ENCODE measurements around the gene GRIK2. TPM values are rescaled to one million over a fixed set of nuclear protein-coding genes. Genes with fewer than 3 reads are reported as not detected.
A peak's percentile ranks its signal among the peaks of the same experiment; 100 is the strongest.

The GRIK2 gene
- polyA plus RNA-seq, 1 of the 3 experiments (the other 2 are of a cell fraction), result 0.30 TPM

DNA sequence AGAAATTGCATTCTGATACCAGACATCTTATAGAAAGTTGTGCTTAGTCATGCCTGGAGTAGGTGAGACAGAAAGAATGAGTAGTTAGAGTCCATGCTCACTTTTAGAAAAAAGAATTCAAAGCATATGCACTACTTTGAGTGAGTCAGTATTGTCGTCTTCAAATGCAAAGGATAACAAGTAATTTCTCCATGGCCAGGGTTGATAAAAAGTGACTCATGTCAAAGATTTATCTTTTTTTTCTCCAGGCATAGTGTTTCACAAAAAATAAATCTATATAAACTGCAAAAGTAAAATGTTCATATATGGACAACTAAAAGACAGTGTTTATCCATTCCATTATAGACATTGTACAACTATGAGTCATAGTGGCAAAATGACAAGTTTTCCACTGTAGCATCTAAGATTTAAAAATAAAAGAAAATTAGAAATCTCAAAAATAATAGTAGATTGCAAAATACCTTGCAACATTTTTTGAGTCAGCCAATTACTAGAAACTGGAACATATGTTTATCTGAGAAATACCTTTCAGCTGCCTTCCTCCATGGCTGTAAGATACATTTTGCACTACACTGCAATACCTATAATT is 329.6 kb downstream of the GRIK2 start:
- no peaks in the 10 kb centered on the region for H3K9me2 ChIP-seq
- no peaks in the 10 kb centered on the region for H3K27me3 ChIP-seq (ENCODE audit: insufficient read depth)
- H3K4me2 ChIP-seq, result peak overlapping the region; percentile 43
- H3K4me3 ChIP-seq (ENCODE audit: low read depth in 2 of 2, low read length in 1 of 2), result no peak overlapping the region
- no peak for DNase-seq
- CTCF ChIA-PET, result no interaction called here
- H3F3A ChIP-seq (replicated peaks; ENCODE audit: insufficient read depth), result peaks cover 19% of the 10 kb centered on the region
- H3K36me3 ChIP-seq (replicated peaks in 1 of 2; ENCODE audit: control insufficient read depth in 1 of 2, insufficient read depth in 2 of 2, low read length in 1 of 2), result no peaks in the 10 kb centered on the region
- 3% methylated on average over 1 of the region's 1 CpG for WGBS (ENCODE audit: low lambda C conversion rate)
- peak overlapping the region in 1 of 2 experiments; percentile 75; a peak in 2 of 4 replicates for H3K27ac ChIP-seq (ENCODE audit: low read depth in 2 of 2, low read length in 1 of 2)
- no peak overlapping the region; the same call in 1 of the 2 replicates for H3K9ac ChIP-seq
- peaks cover 2 to 9% of the 10 kb centered on the region in 2 experiments; a peak in 3 of 4 replicates for H3K4me1 ChIP-seq (ENCODE audit: control insufficient read depth in 1 of 2, insufficient read depth in 2 of 2, low read depth in 1 of 2, low read length in 1 of 2)
- no peaks in the 10 kb centered on the region for H4K20me1 ChIP-seq (ENCODE audit: insufficient read depth)
- POLR2A ChIA-PET, result no interaction called here
- no peaks in the 10 kb centered on the region for H3K79me2 ChIP-seq (ENCODE audit: insufficient read depth)
- no peaks in the 10 kb centered on the region for H3K9me3 ChIP-seq
- peak overlapping the region; percentile 82; the same call in 1 of the 2 replicates for H2AFZ ChIP-seq (ENCODE audit: low read depth)
- TF ChIP-seq NFIC (IDR thresholded peaks at IDR 0.05; ENCODE audit: borderline replicate concordance) (no peak), RXRA (IDR thresholded peaks at IDR 0.05; ENCODE audit: borderline replicate concordance, low read depth) (no peak), REST (IDR thresholded peaks at IDR 0.05; ENCODE audit: low read depth, low read length) (no peak), POLR2AphosphoS5 (IDR thresholded peaks at IDR 0.05; ENCODE audit: low read depth, low read length) (no peak), MXI1 (IDR thresholded peaks at IDR 0.05; ENCODE audit: low read depth, low read length) (no peak), JUND (IDR thresholded peaks at IDR 0.05) (peak; percentile 48), USF2 (IDR thresholded peaks at IDR 0.05; ENCODE audit: borderline replicate concordance, low read depth, low read length) (no peak), MEF2A (IDR thresholded peaks at IDR 0.05; ENCODE audit: borderline replicate concordance, low read depth) (0 out of 2 replicates have a peak, but pooled peaks have one; percentile 18), TAF1 (IDR thresholded peaks at IDR 0.05; ENCODE audit: borderline replicate concordance, low read depth, low read length) (no peak), TEAD4 (IDR thresholded peaks at IDR 0.05; ENCODE audit: borderline replicate concordance, insufficient read depth) (0 out of 2 replicates have a peak, but pooled peaks have one; percentile 24), SMC3 (IDR thresholded peaks at IDR 0.05; ENCODE audit: low read depth, low read length) (no peak), YY1 (IDR thresholded peaks at IDR 0.05; ENCODE audit: low read depth) (no peak), TCF12 (IDR thresholded peaks at IDR 0.05) (peak; percentile 22; the same call in 1 of the 2 replicates), GATA2 (CRISPR knock-in tag; IDR thresholded peaks at IDR 0.05) (no peak), NRF1 (IDR thresholded peaks at IDR 0.05; ENCODE audit: low read depth, low read length) (no peak), SIN3A (IDR thresholded peaks at IDR 0.05; ENCODE audit: borderline replicate concordance, low read depth, low read length) (no peak), EP300 (IDR thresholded peaks at IDR 0.05; ENCODE audit: borderline replicate concordance in 1 of 2, low read depth in 1 of 2, low read length in 1 of 2) (no peak), FOXJ3 (CRISPR knock-in tag; IDR thresholded peaks at IDR 0.05) (no peak), FOXM1 (IDR thresholded peaks at IDR 0.05; ENCODE audit: low read depth) (no peak), FOSL2 (IDR thresholded peaks at IDR 0.05; ENCODE audit: borderline replicate concordance, low read depth) (peak; percentile 63), RCOR1 (IDR thresholded peaks at IDR 0.05; ENCODE audit: low read length) (no peak), EZH2phosphoT487 (IDR thresholded peaks at IDR 0.05; ENCODE audit: borderline replicate concordance, low read depth) (no peak)
- TF ChIP-seq, protein P1, sequence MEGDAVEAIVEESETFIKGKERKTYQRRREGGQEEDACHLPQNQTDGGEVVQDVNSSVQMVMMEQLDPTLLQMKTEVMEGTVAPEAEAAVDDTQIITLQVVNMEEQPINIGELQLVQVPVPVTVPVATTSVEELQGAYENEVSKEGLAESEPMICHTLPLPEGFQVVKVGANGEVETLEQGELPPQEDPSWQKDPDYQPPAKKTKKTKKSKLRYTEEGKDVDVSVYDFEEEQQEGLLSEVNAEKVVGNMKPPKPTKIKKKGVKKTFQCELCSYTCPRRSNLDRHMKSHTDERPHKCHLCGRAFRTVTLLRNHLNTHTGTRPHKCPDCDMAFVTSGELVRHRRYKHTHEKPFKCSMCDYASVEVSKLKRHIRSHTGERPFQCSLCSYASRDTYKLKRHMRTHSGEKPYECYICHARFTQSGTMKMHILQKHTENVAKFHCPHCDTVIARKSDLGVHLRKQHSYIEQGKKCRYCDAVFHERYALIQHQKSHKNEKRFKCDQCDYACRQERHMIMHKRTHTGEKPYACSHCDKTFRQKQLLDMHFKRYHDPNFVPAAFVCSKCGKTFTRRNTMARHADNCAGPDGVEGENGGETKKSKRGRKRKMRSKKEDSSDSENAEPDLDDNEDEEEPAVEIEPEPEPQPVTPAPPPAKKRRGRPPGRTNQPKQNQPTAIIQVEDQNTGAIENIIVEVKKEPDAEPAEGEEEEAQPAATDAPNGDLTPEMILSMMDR (IDR thresholded peaks at IDR 0.05), result no peak
- TF ChIP-seq, protein P2, sequence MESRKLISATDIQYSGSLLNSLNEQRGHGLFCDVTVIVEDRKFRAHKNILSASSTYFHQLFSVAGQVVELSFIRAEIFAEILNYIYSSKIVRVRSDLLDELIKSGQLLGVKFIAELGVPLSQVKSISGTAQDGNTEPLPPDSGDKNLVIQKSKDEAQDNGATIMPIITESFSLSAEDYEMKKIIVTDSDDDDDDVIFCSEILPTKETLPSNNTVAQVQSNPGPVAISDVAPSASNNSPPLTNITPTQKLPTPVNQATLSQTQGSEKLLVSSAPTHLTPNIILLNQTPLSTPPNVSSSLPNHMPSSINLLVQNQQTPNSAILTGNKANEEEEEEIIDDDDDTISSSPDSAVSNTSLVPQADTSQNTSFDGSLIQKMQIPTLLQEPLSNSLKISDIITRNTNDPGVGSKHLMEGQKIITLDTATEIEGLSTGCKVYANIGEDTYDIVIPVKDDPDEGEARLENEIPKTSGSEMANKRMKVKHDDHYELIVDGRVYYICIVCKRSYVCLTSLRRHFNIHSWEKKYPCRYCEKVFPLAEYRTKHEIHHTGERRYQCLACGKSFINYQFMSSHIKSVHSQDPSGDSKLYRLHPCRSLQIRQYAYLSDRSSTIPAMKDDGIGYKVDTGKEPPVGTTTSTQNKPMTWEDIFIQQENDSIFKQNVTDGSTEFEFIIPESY (IDR thresholded peaks at IDR 0.05; ENCODE audit: borderline replicate concordance, low read depth), result no peak
- TF ChIP-seq, protein P3, sequence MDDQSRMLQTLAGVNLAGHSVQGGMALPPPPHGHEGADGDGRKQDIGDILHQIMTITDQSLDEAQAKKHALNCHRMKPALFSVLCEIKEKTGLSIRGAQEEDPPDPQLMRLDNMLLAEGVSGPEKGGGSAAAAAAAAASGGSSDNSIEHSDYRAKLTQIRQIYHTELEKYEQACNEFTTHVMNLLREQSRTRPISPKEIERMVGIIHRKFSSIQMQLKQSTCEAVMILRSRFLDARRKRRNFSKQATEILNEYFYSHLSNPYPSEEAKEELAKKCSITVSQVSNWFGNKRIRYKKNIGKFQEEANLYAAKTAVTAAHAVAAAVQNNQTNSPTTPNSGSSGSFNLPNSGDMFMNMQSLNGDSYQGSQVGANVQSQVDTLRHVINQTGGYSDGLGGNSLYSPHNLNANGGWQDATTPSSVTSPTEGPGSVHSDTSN (IDR thresholded peaks at IDR 0.05), result peak; percentile 34; the same call in 1 of the 2 replicates
